ENCODE results near the gene TTLL6. TPM values are rescaled to one million over a fixed set of nuclear protein-coding genes. Genes with fewer than 3 reads are reported as not detected.

Gene TTLL6
- total and polyA plus RNA-seq, 5 experiments from 2014 or later: not detected

DNA sequence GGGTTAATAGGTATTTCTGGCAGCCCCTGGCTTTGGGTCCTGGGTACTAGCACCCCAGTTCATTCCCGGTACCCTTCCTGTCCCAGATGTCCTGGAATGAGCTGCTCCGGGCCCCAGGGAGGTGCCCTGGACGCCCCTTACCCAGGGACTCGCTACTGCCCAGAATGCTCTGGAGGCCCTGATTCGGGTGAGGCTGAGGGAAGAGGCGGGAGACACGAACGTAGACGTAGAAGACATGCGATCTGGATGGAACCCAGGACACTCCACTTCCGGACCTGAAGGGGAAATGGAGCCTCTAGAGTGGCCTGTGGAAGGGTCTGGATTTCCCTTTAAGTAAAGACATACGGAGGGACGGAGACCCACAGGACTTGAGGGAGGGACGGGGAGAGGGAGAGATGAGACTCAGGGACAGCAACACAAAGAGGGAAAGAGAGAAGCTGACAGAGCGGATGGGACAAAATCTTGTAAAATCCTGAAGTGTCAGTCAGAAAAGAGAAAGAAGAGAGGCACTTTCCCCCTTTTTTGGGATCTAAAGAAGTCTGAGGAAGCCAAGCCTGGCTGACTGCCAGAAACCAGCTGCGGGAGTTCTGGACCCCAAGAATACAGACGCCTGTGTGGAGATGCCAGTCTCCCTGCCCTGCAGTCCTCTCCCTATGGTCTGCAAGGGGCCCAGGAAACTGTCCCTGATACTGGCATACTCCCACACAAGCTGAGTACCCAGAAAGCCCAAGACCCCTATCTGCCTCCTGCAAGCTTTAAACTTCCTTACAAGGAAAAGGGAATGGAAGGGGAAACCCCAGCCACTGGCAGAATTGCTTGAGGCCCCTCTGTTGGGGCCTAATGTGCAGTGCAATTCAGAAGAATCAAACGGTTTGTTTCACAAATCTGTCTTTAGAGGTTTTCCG lies 87.4 kb downstream of the TTLL6 start:
- POLR2A ChIA-PET: interaction anchor here (1.2 kb wide), 1 partner anchor 9 kb away, joined by 4 read pairs; no protein-coding TSS in a partner anchor
- ATAC-seq (no peak), DNase-seq (no peak)
- H3K27ac Mint-ChIP-seq: peak overlapping the region in 2 of 10 donors; percentile 40 to 79
- peak overlapping the region in 7 of 10 donors; percentile 4 to 91 (median 59) for H3K4me3 Mint-ChIP-seq
- peaks cover 0 to 13% (median 11%) of the 10 kb centered on the region in 3 donors for H3K36me3 Mint-ChIP-seq
- no peaks in the 10 kb centered on the region for H3K9me3 Mint-ChIP-seq
- H3K27me3 Mint-ChIP-seq: peaks cover 53 to 99% (median 83%) of the 10 kb centered on the region in 5 donors
- peaks cover 29 to 52% (median 36%) of the 10 kb centered on the region in 4 donors for H3K4me1 Mint-ChIP-seq

DNA sequence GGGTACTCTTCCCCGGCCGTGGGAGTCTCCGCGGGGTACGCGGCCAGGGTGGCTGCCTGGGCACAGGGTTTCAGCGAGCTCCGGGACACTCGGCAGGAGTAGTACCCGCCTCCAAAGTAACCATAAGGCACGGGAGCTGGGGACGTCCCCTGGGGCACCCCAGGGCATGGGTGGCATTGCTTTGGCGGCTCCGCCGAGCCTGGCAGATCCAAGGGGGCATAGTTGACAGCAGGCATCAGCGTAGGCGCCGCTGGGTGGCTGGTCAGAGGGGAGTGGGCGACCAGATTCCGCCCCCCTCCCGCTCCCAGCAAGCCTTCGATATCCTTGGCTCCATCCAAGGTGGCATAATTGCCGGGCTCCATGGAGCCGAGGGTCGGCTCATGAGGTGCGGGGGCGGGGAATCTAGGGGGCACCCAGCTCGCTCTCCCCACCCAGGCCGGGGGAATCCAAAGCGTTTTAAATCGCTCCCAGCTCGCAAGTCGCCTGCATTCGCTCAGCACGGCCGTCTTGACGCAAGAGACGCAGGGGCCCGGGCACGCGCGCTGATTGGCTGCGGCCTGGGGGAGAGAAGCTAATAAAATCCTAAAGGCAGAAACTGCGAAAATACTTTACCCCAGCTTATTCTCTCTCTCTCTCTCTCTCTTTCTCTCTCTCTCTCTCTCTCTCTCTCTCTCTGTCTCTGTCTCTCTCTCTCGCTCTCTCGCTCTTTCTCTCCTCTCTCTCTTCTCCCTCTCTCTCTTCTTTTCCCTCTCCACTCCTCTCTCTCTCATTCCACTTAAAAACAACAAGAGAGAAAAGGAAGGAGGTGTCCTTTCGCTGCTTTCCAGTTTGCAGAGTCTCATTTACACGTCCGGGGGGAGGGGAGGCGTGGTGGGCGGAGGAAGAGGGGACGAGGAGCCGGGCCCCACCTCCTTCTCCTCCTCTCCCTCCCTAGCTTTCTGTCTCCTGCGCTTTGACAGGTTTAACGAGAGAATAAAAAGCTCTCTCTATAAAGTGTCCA lies 88.5 kb downstream of the TTLL6 start, which contains the start of gene HOXB13:
TSS of gene HOXB13 (minus strand) at position 519 of the 1,000 bp plus-strand sequence. CDS start at position 362, 157 bp downstream.
- H3K4me1 Mint-ChIP-seq: peaks cover 31 to 55% (median 43%) of the 10 kb centered on the region in 4 donors
- H3K36me3 Mint-ChIP-seq: peaks cover 0 to 15% (median 7%) of the 10 kb centered on the region in 3 donors
- POLR2A ChIA-PET: interaction anchor here (0.5 to 1.5 kb wide), 3 partner anchors 11 to 333 kb away, joined by 3 to 4 read pairs (median 3); no protein-coding TSS in a partner anchor
- ATAC-seq (peak in 1 of 2 donors; percentile 60), DNase-seq (peak in 4 of 10 donors; percentile 30 to 38 (median 36))
- no peaks in the 10 kb centered on the region for H3K9me3 Mint-ChIP-seq
- peak within 1 kb of the TSS in 3 of 10 donors; percentile 43 to 79 (median 79) for H3K27ac Mint-ChIP-seq
- peak within 1 kb of the TSS; percentile 36 to 91 (median 76) for H3K4me3 Mint-ChIP-seq
- H3K27me3 Mint-ChIP-seq: peaks cover 57 to 99% (median 83%) of the 10 kb centered on the region in 5 donors

DNA sequence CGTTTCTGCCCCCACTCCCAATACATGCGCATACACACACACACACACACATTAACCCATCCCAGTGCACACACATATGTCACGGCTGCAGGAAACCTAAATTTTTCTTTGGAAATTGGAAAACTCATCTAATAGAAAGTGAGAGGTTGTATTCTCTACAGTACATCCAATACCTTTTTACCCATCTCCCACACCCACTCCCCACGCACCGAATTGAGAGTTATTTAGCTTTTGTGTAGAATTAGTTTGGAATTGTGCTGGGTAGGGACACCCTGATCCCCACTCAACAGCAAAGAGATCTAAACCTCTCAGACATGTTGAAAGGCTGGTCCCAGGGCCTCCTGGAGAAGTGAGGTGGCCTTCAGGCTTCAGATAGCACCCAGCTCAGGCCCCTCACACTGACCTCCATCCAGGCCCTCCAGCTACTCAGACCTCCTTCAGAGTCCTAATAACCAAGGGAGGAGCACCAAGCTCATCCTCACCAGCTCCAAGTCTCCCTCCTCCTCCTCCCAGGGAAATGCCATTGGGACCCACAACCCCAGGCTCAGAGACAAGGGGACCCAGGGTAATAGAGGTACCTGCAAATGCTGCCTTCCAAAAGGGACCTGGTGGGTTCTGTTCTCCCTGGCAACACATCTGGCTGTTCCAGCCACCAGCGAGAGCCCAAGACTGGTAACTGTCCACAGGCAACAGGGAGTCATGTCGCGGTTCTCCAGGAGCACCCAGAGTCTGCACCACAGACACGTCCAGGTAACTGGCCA lies 89.4 kb downstream of the TTLL6 start:
- POLR2A ChIA-PET: interaction anchor here (1.5 kb wide), 1 partner anchor 10 kb away, joined by 3 read pairs; no protein-coding TSS in a partner anchor
- peaks cover 56 to 99% (median 85%) of the 10 kb centered on the region in 5 donors for H3K27me3 Mint-ChIP-seq
- H3K4me1 Mint-ChIP-seq: peaks cover 27 to 53% (median 42%) of the 10 kb centered on the region in 4 donors
- DNase-seq (no peak), ATAC-seq (no peak)
- H3K36me3 Mint-ChIP-seq: peaks cover 0 to 13% (median 7%) of the 10 kb centered on the region in 3 donors
- H3K27ac Mint-ChIP-seq: no peak overlapping the region
- no peaks in the 10 kb centered on the region for H3K9me3 Mint-ChIP-seq
- H3K4me3 Mint-ChIP-seq: peak overlapping the region in 7 of 10 donors; percentile 8 to 91 (median 73)

DNA sequence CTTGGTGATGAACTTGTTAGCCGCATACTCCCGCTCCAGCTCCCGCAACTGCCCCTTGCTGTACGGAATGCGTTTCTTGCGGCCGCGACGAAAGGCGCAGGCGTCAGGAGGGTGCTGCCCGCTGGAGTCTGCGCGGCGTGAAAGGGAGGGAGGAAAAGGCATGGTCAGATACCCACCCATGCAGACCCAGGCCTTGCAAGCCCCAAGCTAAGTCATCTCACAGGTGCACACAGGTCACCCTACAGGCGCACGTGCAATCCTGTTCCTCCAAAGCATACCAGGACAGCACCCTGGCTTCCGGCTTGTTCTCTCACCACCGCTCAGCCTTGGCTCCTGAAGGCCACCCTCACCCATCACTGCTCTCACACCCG lies 90.1 kb downstream of the TTLL6 start:
- H3K27ac Mint-ChIP-seq: peak overlapping the region in 1 of 10 donors; percentile 25
- H3K9me3 Mint-ChIP-seq: no peaks in the 10 kb centered on the region
- H3K27me3 Mint-ChIP-seq: peaks cover 57 to 99% (median 84%) of the 10 kb centered on the region in 5 donors
- peak overlapping the region in 2 of 10 donors; percentile 8 to 49 for H3K4me3 Mint-ChIP-seq
- peaks cover 28 to 52% (median 40%) of the 10 kb centered on the region in 4 donors for H3K4me1 Mint-ChIP-seq
- ATAC-seq (no peak), DNase-seq (no peak)
- POLR2A ChIA-PET: no interaction called here
- peaks cover 0 to 13% (median 7%) of the 10 kb centered on the region in 3 donors for H3K36me3 Mint-ChIP-seq

DNA sequence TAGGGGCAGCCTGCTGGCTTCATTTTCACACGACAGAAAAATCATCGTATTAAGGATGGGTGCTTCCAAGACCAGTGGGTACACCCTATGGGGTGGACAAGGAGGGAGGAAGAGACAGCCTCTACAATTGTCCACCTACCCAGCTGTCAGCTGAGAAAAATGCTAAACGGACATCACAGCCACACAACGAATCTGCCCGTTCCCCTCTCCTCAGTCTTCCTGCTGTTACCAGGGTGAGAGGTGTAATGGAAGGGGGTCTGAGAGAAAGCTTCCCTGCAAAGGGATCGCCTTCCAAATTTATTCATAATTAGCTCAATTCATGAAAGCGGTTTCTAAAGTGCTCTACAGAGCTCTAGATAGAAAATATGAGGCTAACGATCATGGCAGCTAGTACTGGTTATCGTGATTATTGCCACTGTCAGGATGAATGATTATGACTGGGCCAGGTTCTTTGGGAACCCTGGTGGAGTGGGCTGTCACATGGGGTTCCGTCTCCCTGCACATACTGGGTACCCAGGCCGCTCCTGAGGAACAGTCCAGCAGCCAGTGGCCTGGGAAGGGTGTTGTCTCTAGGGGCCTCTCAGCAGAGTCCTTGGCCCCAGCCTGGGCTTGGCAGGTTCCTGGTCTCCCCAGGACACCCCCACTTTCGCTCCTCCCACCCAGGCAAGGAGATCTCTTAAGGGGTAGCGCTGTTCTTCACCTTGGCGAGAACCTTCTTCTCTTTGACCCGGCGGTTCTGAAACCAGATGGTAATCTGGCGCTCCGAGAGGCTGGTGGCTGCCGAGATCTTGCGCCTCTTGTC lies 90.7 kb downstream of the TTLL6 start:
- H3K27ac Mint-ChIP-seq: peak overlapping the region in 1 of 10 donors; percentile 77
- H3K4me3 Mint-ChIP-seq: peak overlapping the region in 1 of 10 donors; percentile 45
- H3K4me1 Mint-ChIP-seq: peaks cover 28 to 52% (median 40%) of the 10 kb centered on the region in 4 donors
- no peak for DNase-seq
- peaks cover 54 to 98% (median 81%) of the 10 kb centered on the region in 5 donors for H3K27me3 Mint-ChIP-seq
- POLR2A ChIA-PET: interaction anchor here (0.5 kb wide), 1 partner anchor 158 kb away, joined by 3 read pairs; no protein-coding TSS in a partner anchor
- peaks cover 0 to 13% (median 7%) of the 10 kb centered on the region in 3 donors for H3K36me3 Mint-ChIP-seq
- no peaks in the 10 kb centered on the region for H3K9me3 Mint-ChIP-seq
- ATAC-seq: no peak

DNA sequence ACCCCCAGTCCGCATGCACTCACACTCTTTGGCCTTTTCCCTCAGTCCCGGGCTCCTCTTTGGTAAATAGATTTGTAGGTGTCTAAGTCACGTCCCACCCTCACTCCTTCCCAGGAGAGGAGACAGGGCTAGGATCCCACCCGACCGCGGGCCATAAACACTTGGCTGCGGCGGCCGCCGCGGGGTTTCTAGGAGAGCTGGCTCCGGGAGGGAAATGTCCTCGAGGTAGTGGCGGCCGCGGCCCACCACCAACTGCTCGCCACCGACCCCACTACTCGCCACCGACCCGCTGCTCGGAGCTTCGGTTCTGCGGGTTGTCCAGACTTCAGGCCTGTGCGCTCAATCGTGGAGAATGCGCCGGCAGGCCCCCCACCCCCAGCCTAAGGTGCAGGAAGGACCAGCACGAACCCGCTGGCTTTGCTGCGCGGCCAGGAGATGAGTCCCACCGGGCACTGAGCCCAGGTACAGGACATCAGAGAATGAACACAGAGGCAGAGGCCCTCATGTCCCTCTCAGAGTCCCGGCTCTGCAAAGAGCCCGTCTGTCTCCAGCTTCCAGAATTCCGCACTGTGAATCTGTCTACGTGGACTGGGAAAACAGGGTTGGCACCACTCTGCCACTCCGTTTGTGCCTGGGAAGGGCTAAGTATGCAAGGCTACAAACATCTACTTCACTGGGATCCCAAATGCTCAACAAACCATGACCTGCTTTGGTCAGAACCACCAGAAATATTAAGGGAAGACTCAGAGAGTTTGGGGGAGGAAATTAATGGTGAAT lies 91.6 kb downstream of the TTLL6 start:
- DNase-seq: no peak
- Mint-ChIP-seq H3K4me1 (peaks cover 29 to 52% (median 40%) of the 10 kb centered on the region in 4 donors), H3K27me3 (peaks cover 56 to 98% (median 81%) of the 10 kb centered on the region in 5 donors), H3K9me3 (peaks cover 0 to 4% (median 0%) of the 10 kb centered on the region in 9 donors), H3K36me3 (peaks cover 0 to 18% (median 10%) of the 10 kb centered on the region in 3 donors), H3K27ac (peak overlapping the region in 1 of 10 donors; percentile 62), H3K4me3 (peak overlapping the region in 8 of 10 donors; percentile 46 to 76 (median 71))
- POLR2A ChIA-PET: interaction anchor here (0.5 to 0.8 kb wide), 2 partner anchors 10 to 159 kb away, joined by 3 read pairs; no protein-coding TSS in a partner anchor
- no peak for ATAC-seq

DNA sequence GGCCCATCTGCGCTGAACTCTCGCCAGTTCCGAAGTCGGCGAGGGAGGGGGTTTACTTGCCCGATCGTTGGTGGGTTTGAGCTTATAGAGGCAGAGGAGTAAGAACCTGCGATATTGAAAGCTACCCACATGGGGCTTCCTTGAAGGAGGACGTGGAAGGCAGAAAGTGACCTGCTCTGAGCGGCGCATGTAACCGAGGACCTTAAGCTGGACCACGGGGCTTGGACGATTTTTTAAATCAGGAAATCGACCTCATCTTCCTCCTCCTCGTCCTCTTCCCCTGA lies 92.1 kb downstream of the TTLL6 start:
- no peak for DNase-seq
- Mint-ChIP-seq H3K27ac (no peak overlapping the region), H3K4me3 (peak overlapping the region in 8 of 10 donors; percentile 46 to 76 (median 71)), H3K9me3 (peaks cover 0 to 7% (median 0%) of the 10 kb centered on the region in 9 donors), H3K27me3 (peaks cover 54 to 98% (median 79%) of the 10 kb centered on the region in 5 donors), H3K36me3 (peaks cover 0 to 18% (median 12%) of the 10 kb centered on the region in 3 donors), H3K4me1 (peaks cover 28 to 52% (median 41%) of the 10 kb centered on the region in 4 donors)
- ATAC-seq: peak in 1 of 2 donors; percentile 5
- POLR2A ChIA-PET: interaction anchor here (0.8 kb wide), 1 partner anchor 11 kb away, joined by 3 read pairs; no protein-coding TSS in a partner anchor

DNA sequence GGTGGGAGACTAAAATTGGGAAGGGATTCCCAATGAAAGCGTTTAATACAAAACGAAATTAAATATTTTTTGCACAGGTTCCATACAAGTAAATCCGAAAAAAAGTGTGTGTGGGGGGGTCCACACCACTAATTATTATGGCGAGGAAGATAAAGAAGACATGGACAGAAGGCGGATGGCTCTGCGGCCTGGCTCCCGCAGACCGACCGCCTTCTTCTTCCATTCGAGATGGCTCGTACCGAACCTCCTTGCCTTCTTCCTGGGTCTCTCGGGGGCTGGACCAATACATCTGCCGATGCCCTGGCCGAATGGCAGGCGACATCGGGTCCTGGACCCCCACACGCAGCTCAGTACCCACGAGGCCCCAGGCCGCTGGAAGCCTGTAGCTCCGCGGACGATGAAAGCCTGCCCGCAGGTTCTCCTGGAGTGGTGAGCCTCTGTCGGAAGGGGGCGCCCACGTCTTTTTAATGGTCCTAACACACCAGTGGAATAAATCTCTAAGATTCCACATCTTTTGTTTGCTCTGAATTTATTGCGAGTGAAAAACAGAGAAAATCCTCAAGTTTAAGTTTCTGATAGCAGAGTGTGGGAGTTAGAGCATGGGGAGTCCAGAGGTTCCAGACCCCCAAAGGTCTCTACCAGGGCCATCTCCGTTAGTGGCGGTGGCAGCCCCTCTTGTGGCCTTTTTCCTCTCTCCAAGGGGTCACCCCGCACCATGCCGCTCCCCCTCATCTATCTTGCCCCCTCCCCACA lies 92.6 kb downstream of the TTLL6 start:
- Mint-ChIP-seq H3K27me3 (peaks cover 54 to 98% (median 77%) of the 10 kb centered on the region in 5 donors), H3K4me1 (peaks cover 26 to 51% (median 41%) of the 10 kb centered on the region in 4 donors), H3K27ac (peak overlapping the region in 1 of 10 donors; percentile 48), H3K4me3 (peak overlapping the region; percentile 49 to 82 (median 76)), H3K9me3 (peaks cover 0 to 7% (median 0%) of the 10 kb centered on the region in 9 donors), H3K36me3 (peaks cover 0 to 18% (median 12%) of the 10 kb centered on the region in 3 donors)
- ATAC-seq (peak; percentile 75 to 77), DNase-seq (peak; percentile 54 to 89 (median 68))
- POLR2A ChIA-PET: interaction anchor here (0.5 to 1.6 kb wide), 4 partner anchors 8 to 551 kb away, joined by 3 read pairs; no protein-coding TSS in a partner anchor
